GM18858 (cell line): ENCODE results near the gene VPS45.
"Not testable (repeated sequence)": the region's sequence is repeated elsewhere in the genome, so short reads cannot be mapped to it uniquely, and the experiment has no call there.

ENCODE experiments used
- ATAC-seq: cut with Tn5 transposase; IDR thresholded peaks from one replicate; pipeline ENCODE4 v1.9.1; 2021; ENCODE audit not compliant: unreplicated experiment

VPS45 gene

GRCh38 chr1:150127868-150128267, 60.3 kb downstream of the VPS45 start:
- no peak for ATAC-seq

- no peak for ATAC-seq
Observed at GRCh38 chr1:150132372-150132771, 64.8 kb downstream of the VPS45 start.

- no peak for ATAC-seq
Observed at GRCh38 chr1:150134537-150134936, 67.0 kb downstream of the VPS45 start.

- not testable (repeated sequence) for ATAC-seq
Observed at GRCh38 chr1:150135400-150135799, 67.8 kb downstream of the VPS45 start.

- no peak for ATAC-seq
Observed at GRCh38 chr1:150138044-150138443, 70.5 kb downstream of the VPS45 start.

- no peak for ATAC-seq
Observed at GRCh38 chr1:150141452-150141851, 73.9 kb downstream of the VPS45 start.

- ATAC-seq = no peak
Observed at GRCh38 chr1:150142083-150142482, 74.5 kb downstream of the VPS45 start.

GRCh38 chr1:150144606-150145005, 77.0 kb downstream of the VPS45 start:
- no peak for ATAC-seq

- not testable (repeated sequence) for ATAC-seq
Observed at GRCh38 chr1:150146016-150146415, 78.4 kb downstream of the VPS45 start.

- ATAC-seq = no peak
Observed at GRCh38 chr1:150146849-150147542, 79.4 kb downstream of the VPS45 start.

GRCh38 chr1:150148837-150149270, 81.3 kb downstream of the VPS45 start:
- ATAC-seq = no peak

- no peak for ATAC-seq
Observed at GRCh38 chr1:150149271-150150132, 81.9 kb downstream of the VPS45 start, which contains the start of gene PLEKHO1. Gene PLEKHO1 (plus strand): TSS chr1:150149916. CDS start chr1:150150258, 342 bp downstream.

GRCh38 chr1:150150133-150151021, 82.8 kb downstream of the VPS45 start:
- ATAC-seq = no peak

GRCh38 chr1:150151291-150152181, 84.0 kb downstream of the VPS45 start:
- ATAC-seq = no peak

GRCh38 chr1:150152182-150152536, 84.6 kb downstream of the VPS45 start:
- no peak for ATAC-seq

GRCh38 chr1:150152772-150153456, 85.3 kb downstream of the VPS45 start:
- ATAC-seq = no peak

- no peak for ATAC-seq
Observed at GRCh38 chr1:150154143-150154542, 86.6 kb downstream of the VPS45 start.

- no peak for ATAC-seq
Observed at GRCh38 chr1:150155413-150156071, 88.0 kb downstream of the VPS45 start.
